ENCODE measurements around the gene PAEP.

The PAEP gene

GRCh38 chr9:135555910-135556309, 5.6 kb upstream of the PAEP start:
- Histone ChIP-seq H3K9me3 (ENCODE audit: insufficient read depth, low read length) (no peaks in the 10 kb centered on the region), H3K9ac (ENCODE audit: insufficient read length, low read depth) (no peak overlapping the region), H3K36me3 (ENCODE audit: insufficient read depth, insufficient read length, low read length) (no peaks in the 10 kb centered on the region), H3K4me1 (ENCODE audit: insufficient read depth, insufficient read length) (peaks cover 6% of the 10 kb centered on the region), H3K27me3 (ENCODE audit: insufficient read depth, insufficient read length) (no peaks in the 10 kb centered on the region), H3K4me3 (ENCODE audit: insufficient read length, low read depth) (no peak overlapping the region)
- DNase-seq (ENCODE audit: low read depth, low spot score), result no peak
- no peak for TF ChIP-seq ZNF274 (IDR thresholded peaks at IDR 0.05; ENCODE audit: low read depth, low read length)
- no peak for TF ChIP-seq SUZ12 (IDR thresholded peaks at IDR 0.05; ENCODE audit: extremely low read depth, insufficient read depth, insufficient read length)
- no peak for TF ChIP-seq YY1 (IDR thresholded peaks at IDR 0.05; ENCODE audit: insufficient read depth, insufficient read length)

GRCh38 chr9:135559606-135560005, 1.9 kb upstream of the PAEP start:
- H3K4me3 ChIP-seq (ENCODE audit: insufficient read length, low read depth), result no peak overlapping the region
- H3K36me3 ChIP-seq (ENCODE audit: insufficient read depth, insufficient read length, low read length), result no peaks in the 10 kb centered on the region
- H3K9ac ChIP-seq (ENCODE audit: insufficient read length, low read depth), result no peak overlapping the region
- H3K4me1 ChIP-seq (ENCODE audit: insufficient read depth, insufficient read length), result no peaks in the 10 kb centered on the region
- DNase-seq (ENCODE audit: low read depth, low spot score), result no peak
- H3K9me3 ChIP-seq (ENCODE audit: insufficient read depth, low read length), result no peaks in the 10 kb centered on the region
- no peaks in the 10 kb centered on the region for H3K27me3 ChIP-seq (ENCODE audit: insufficient read depth, insufficient read length)
- no peak for TF ChIP-seq ZNF274 (IDR thresholded peaks at IDR 0.05; ENCODE audit: low read depth, low read length)
- no peak for TF ChIP-seq SUZ12 (IDR thresholded peaks at IDR 0.05; ENCODE audit: extremely low read depth, insufficient read depth, insufficient read length)
- no peak for TF ChIP-seq YY1 (IDR thresholded peaks at IDR 0.05; ENCODE audit: insufficient read depth, insufficient read length)

GRCh38 chr9:135562235-135562745, 734 bp downstream of the PAEP start:
- no peak for DNase-seq (ENCODE audit: low read depth, low spot score)
- Histone ChIP-seq H3K36me3 (ENCODE audit: insufficient read depth, insufficient read length, low read length) (no peaks in the 10 kb centered on the region), H3K9me3 (ENCODE audit: insufficient read depth, low read length) (no peaks in the 10 kb centered on the region), H3K4me1 (ENCODE audit: insufficient read depth, insufficient read length) (peaks cover 10% of the 10 kb centered on the region), H3K9ac (ENCODE audit: insufficient read length, low read depth) (no peak overlapping the region), H3K4me3 (ENCODE audit: insufficient read length, low read depth) (no peak overlapping the region), H3K27me3 (ENCODE audit: insufficient read depth, insufficient read length) (no peaks in the 10 kb centered on the region)
- TF ChIP-seq ZNF274 (IDR thresholded peaks at IDR 0.05; ENCODE audit: low read depth, low read length) (no peak), SUZ12 (IDR thresholded peaks at IDR 0.05; ENCODE audit: extremely low read depth, insufficient read depth, insufficient read length) (no peak), YY1 (IDR thresholded peaks at IDR 0.05; ENCODE audit: insufficient read depth, insufficient read length) (no peak)

- no peak overlapping the region for H3K9ac ChIP-seq (ENCODE audit: insufficient read length, low read depth)
- TF ChIP-seq YY1 (IDR thresholded peaks at IDR 0.05; ENCODE audit: insufficient read depth, insufficient read length), result no peak
- no peak for TF ChIP-seq ZNF274 (IDR thresholded peaks at IDR 0.05; ENCODE audit: low read depth, low read length)
- TF ChIP-seq SUZ12 (IDR thresholded peaks at IDR 0.05; ENCODE audit: extremely low read depth, insufficient read depth, insufficient read length), result no peak
- H3K36me3 ChIP-seq (ENCODE audit: insufficient read depth, insufficient read length, low read length), result no peaks in the 10 kb centered on the region
- H3K4me3 ChIP-seq (ENCODE audit: insufficient read length, low read depth), result no peak overlapping the region
- DNase-seq (ENCODE audit: low read depth, low spot score), result no peak
- peaks cover 10% of the 10 kb centered on the region for H3K4me1 ChIP-seq (ENCODE audit: insufficient read depth, insufficient read length)
- no peaks in the 10 kb centered on the region for H3K27me3 ChIP-seq (ENCODE audit: insufficient read depth, insufficient read length)
- no peaks in the 10 kb centered on the region for H3K9me3 ChIP-seq (ENCODE audit: insufficient read depth, low read length)
Measured at GRCh38 chr9:135563039-135563476, 1.5 kb downstream of the PAEP start.

- Histone ChIP-seq H3K9ac (ENCODE audit: insufficient read length, low read depth) (no peak overlapping the region), H3K27me3 (ENCODE audit: insufficient read depth, insufficient read length) (no peaks in the 10 kb centered on the region), H3K36me3 (ENCODE audit: insufficient read depth, insufficient read length, low read length) (no peaks in the 10 kb centered on the region), H3K4me3 (ENCODE audit: insufficient read length, low read depth) (no peak overlapping the region), H3K4me1 (ENCODE audit: insufficient read depth, insufficient read length) (peaks cover 10% of the 10 kb centered on the region), H3K9me3 (ENCODE audit: insufficient read depth, low read length) (peaks cover 2% of the 10 kb centered on the region)
- TF ChIP-seq ZNF274 (IDR thresholded peaks at IDR 0.05; ENCODE audit: low read depth, low read length) (no peak), YY1 (IDR thresholded peaks at IDR 0.05; ENCODE audit: insufficient read depth, insufficient read length) (no peak)
- DNase-seq (ENCODE audit: low read depth, low spot score), result no peak
Measured at GRCh38 chr9:135563858-135564257, 2.3 kb downstream of the PAEP start.

GRCh38 chr9:135565141-135565628, 3.6 kb downstream of the PAEP start:
- DNase-seq (ENCODE audit: low read depth, low spot score), result no peak
- H3K4me3 ChIP-seq (ENCODE audit: insufficient read length, low read depth), result no peak overlapping the region
- no peaks in the 10 kb centered on the region for H3K27me3 ChIP-seq (ENCODE audit: insufficient read depth, insufficient read length)
- TF ChIP-seq YY1 (IDR thresholded peaks at IDR 0.05; ENCODE audit: insufficient read depth, insufficient read length) (no peak), SUZ12 (IDR thresholded peaks at IDR 0.05; ENCODE audit: extremely low read depth, insufficient read depth, insufficient read length) (no peak), ZNF274 (IDR thresholded peaks at IDR 0.05; ENCODE audit: low read depth, low read length) (no peak)
- no peaks in the 10 kb centered on the region for H3K36me3 ChIP-seq (ENCODE audit: insufficient read depth, insufficient read length, low read length)
- H3K9me3 ChIP-seq (ENCODE audit: insufficient read depth, low read length), result peaks cover 12% of the 10 kb centered on the region
- H3K4me1 ChIP-seq (ENCODE audit: insufficient read depth, insufficient read length), result peaks cover 10% of the 10 kb centered on the region
- H3K9ac ChIP-seq (ENCODE audit: insufficient read length, low read depth), result no peak overlapping the region

- H3K9ac ChIP-seq (ENCODE audit: insufficient read length, low read depth), result no peak overlapping the region
- no peak for DNase-seq (ENCODE audit: low read depth, low spot score)
- H3K4me1 ChIP-seq (ENCODE audit: insufficient read depth, insufficient read length), result peaks cover 10% of the 10 kb centered on the region
- no peaks in the 10 kb centered on the region for H3K27me3 ChIP-seq (ENCODE audit: insufficient read depth, insufficient read length)
- H3K36me3 ChIP-seq (ENCODE audit: insufficient read depth, insufficient read length, low read length), result no peaks in the 10 kb centered on the region
- TF ChIP-seq ZNF274 (IDR thresholded peaks at IDR 0.05; ENCODE audit: low read depth, low read length), result no peak
- no peak for TF ChIP-seq YY1 (IDR thresholded peaks at IDR 0.05; ENCODE audit: insufficient read depth, insufficient read length)
- TF ChIP-seq SUZ12 (IDR thresholded peaks at IDR 0.05; ENCODE audit: extremely low read depth, insufficient read depth, insufficient read length), result no peak
- H3K4me3 ChIP-seq (ENCODE audit: insufficient read length, low read depth), result no peak overlapping the region
- H3K9me3 ChIP-seq (ENCODE audit: insufficient read depth, low read length), result peaks cover 12% of the 10 kb centered on the region
Measured at GRCh38 chr9:135565636-135566035, 4.1 kb downstream of the PAEP start.
